HG02852 (cell line): ENCODE data around the gene SHC1.

Experiments used
- ATAC-seq: cut with Tn5 transposase; IDR thresholded peaks from one replicate; pipeline ENCODE4 v1.9.1; 2021; ENCODE audit warnings: mild to moderate bottlenecking, moderate library complexity; ENCODE audit not compliant: unreplicated experiment

Gene SHC1

DNA sequence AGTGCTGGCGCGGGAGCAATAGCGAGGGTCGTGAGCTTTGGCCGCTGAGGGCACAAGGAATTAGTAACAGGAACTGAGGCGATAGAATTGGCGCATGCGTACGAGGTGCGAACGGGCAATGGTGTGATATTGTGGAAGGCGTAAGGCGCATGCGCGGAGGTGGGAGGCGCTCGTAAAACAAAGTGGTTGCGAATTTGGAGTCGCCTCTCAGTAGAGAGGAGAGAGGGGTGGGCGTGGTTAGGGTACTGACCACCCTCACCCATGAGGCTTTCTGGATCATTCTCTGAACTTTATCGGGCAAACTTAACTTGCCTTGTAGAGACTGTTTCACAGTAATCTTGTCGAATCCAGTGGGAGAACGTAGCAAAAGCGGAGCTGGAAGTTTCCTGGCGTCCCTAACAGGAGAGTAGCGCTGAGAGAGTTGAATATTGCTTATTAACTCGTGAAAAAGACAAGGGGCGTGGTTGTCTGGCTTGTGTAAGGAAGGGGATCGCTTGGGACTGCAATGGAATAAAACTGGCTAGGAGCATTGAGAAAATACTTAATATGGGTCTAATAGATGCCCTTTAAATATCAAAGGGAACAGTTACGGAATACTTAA lies 4.4 kb upstream of the SHC1 start:
- peak; percentile 41 for ATAC-seq

- peak; percentile 75 for ATAC-seq
Observed at GRCh38 chr1:154974102-154974807, 3.7 kb upstream of the SHC1 start, which contains the start of gene CKS1B. Gene CKS1B, plus strand, starts transcription at chr1:154974681. Its CDS starts 65 bp downstream, at chr1:154974746.

DNA sequence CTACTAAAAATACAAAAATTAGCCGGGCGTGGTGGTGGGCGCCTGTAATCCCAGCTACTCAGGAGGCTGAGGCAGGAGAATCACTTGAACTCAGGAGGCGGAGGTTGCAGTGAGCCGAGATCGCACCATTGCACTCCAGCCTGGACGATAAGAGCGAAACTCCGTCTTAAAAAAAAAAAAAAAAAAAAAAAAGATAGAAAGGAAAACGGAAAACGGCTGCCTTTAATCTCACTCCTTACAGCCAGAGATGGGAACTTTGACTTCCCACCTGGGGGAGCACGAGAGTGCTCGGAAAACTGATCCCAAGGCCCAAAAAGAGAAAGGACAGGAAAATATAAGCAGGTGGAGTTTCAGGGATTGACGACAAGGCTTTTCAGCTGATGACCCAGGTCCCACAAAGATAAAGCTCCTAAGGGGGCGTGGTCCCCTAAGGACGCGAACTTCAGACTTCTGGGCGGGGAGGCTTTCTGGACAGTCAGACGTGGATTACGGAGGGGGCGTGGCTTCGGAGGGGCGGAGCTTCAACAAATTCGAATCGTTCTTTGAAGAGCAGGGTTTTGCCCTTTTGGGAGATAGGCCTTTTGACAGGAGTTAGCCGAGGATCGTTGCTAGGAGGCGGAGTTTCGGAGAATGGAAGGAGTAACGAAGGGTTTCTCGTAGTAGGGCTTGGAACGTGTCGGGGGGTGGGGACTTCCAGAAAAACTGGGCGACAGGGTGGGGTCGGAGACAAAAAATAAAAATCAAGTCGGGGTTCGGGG lies 3.0 kb upstream of the SHC1 start:
- no peak for ATAC-seq

DNA sequence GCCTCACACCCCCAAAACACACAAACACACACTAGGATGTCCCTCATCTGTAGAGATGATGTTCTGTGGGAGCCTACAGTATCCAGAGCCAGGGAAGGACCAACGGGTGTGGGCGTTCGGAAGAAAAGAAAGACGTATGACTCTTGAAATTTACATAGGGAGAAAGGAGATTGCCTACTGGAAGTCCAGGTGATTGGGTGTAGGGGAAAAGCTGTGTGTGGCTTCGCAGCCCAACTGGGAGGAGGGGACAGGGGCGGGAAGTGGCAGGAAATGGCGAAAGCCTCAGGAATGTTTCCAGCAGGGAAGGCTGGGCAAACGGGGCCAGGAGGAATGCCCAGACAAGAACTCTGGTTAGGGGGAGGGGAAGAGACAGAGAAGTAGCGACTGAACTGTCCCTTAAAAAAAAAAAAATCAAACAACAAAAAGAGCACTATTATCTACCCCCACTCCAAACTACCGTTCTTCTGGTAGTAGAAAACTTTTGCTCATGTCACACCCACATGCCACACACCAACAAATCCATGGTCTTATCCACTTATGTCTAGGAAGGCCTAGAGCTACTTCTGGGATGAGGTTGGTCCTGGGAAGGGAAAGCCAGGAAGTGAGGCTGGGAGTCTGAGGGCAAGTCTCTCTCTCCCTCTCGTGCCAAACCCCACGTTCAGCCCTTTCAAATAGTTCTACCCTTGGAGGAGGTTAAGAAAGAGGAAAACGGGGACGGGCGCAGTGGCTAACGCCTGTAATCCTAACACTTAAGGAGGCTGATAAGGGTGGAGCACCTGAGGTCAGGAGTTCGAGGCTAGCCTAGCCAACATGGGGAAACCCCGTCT lies 2.2 kb upstream of the SHC1 start:
- no peak for ATAC-seq

- ATAC-seq: no peak
Observed at GRCh38 chr1:154972213-154972516, 1.6 kb upstream of the SHC1 start.

DNA sequence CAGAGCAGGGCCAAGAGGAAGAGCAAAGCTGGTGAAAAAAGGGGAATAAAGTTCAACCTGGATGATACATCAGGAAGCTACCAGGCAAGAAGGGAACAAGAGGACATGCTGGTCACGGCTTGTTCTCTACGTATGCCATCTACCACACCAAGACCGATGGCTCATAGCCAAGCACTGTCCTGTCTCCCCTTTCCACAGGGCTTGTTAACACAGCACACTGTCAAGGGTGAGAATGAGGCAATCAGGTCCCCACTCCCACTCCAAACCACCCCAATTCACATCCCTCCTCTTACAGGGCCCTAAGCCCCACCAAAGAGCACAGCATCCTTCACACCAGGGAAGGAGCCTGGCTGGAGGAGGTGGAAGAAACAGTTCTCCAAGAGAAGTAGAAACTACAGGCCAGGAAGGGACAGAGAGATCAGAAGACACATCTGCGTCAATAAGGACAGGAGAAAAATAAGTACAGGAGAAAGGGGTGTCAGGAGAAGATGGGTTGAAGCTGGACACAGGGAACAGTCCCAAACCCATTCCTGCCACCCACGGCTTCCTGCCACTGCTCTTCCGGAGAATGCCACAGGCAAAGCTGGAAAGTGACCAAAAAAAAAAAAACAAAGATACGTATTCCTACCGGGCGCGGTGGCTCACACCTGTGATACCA lies 923 bp upstream of the SHC1 start:
- ATAC-seq: no peak

DNA sequence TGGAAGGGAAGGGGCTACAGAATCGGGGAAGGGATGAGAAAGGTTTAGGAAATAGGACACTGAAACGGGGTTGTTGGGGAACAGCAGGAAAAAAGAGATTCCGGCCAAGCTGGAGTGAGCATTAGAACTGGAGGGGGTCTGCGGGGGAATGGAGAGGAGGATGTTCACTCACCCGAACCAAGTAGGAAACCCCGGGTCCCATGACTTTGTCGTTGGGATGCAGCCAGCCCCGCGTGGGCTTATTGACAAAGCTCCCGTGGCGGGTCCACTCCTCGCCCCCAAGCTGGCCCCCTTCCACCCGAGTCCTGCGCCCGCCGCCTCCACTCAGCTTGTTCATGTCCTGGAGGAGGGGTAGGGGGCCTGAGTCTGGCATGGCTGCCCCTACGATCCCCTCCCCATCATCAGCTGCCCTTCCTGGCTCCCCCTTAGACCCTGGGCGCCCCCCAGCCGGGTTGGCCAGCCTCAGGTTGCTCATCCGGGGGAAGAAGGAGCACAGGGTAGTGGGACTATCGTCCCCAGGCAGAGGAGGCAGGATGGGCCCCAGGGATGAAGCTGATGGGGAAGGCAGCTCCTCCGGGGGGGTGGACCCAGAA lies 591 bp downstream of the SHC1 start:
- ATAC-seq: no peak

DNA sequence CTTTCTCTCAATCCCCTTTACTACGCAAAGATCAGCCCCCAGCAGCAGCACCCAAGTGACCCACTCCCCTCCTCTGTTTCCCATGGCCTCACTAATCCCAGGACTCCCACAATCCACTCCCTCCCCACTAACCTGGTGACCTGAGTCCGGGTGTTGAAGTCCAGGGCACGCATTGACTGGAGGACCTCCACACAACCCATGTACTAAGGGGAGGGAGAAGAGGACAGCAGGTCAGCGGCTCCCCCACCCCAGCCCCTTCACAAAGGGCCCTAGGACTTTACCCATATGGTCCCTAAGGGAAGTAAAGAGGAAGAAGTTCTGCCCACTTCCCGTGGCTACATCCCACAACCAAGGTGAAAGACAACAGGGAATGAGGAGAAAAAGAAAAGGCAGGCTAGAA lies 1.3 kb downstream of the SHC1 start:
- no peak for ATAC-seq

GRCh38 chr1:154968731-154969130 lies 1.8 kb downstream of the SHC1 start:
- no peak for ATAC-seq

- no peak for ATAC-seq
Observed at GRCh38 chr1:154967331-154967950, 3.1 kb downstream of the SHC1 start.

DNA sequence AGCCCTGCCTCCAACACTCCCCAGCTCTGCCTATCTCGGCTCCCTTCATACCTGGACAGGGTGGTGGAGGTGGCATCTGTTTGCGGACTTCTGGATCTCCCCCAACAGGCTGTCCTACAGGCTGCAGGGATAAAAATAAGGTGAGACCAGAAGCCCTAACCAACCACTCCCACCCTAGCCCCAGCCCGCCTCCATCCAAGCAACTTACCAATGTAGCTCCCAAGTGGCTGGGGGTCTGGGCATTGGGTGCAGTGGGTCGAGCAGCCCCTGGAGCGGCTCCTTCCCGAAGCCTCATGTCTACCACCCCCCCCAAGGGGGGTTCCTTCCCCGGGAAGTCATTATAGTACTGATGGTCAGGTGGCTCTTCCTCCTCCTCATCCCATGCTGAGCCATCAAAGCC lies 4.4 kb downstream of the SHC1 start:
- ATAC-seq: no peak

- ATAC-seq: no peak
Observed at GRCh38 chr1:154964359-154964758, 6.2 kb downstream of the SHC1 start.

DNA sequence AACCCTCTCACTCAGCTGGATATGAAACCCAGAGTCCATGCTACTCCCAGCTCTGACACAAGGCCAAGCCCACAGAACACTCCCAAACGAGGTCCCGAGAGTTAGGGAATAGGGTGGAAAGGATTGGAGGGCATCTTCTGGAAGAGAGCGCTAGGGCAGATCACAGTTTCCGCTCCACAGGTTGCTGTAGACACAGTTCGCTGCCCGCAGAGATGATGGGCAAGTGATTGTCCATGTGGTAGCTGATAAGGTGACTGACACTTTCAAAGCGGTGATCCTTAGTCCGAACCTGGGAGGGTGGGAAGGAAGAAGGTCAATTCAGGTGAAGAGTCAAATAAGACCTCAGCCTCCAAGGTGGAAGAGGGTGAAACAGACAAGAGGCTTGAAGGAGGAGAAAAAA lies 6.9 kb downstream of the SHC1 start:
- ATAC-seq: no peak

DNA sequence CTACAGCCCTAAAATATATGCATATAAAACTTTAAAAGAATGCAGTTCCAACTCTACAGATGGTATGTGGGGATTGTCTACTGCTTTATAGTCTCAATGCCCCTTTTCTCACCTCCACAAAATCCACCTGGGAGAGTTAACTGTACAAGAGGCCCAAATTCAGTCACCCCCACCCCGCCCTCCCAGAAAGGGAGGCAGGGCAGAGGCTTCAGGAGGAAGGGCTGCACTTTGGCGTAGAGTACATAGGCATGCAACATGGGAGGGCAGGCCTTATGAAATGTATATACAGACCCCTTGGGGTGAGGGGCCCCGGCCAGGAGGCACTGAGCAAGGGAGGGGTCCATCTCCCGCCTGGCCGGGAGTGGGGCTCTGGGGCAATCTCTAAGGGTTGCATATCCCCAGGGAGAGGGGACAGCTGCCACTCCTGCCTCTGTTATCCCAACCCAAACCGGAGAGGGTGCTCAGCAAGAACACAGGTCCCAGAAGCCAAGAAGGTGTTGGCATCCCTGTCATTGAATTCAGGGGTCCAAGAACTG lies 7.7 kb downstream of the SHC1 start:
- no peak for ATAC-seq

DNA sequence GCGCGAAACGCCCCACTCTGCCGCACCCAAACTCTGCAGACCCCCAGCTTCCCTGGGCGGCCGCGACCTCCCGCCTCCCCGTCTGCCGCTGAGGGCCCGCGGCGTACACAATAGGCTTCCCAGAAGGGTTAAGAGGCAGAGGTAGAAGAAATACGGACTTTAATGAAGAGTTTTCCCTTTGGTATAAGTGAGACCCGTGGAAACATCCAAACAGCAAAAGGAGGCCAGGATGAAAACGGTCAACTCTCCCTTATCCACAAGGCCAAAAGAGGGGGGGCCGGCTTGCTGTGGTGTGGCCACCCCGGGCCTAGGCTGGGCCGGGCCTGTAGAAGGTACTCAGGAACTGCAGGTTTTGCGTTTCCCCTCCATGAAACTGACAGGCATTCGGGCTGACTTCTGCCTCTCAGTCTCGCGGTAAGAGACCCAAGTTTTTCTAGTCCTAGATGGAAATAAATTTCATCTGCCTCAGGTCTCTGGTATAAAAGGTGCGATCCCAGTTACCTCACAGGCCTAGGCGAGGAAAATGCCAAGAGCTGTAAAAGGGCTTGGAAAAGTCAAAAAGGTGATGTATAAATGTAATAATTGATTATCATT lies 8.3 kb downstream of the SHC1 start:
- no peak for ATAC-seq

GRCh38 chr1:154961207-154962155 lies 9.1 kb downstream of the SHC1 start, which contains the start of gene PYGO2:
Gene PYGO2, minus strand, starts transcription at chr1:154961782. Its CDS starts 206 bp downstream, at chr1:154961576.
- ATAC-seq: peak; percentile 71

DNA sequence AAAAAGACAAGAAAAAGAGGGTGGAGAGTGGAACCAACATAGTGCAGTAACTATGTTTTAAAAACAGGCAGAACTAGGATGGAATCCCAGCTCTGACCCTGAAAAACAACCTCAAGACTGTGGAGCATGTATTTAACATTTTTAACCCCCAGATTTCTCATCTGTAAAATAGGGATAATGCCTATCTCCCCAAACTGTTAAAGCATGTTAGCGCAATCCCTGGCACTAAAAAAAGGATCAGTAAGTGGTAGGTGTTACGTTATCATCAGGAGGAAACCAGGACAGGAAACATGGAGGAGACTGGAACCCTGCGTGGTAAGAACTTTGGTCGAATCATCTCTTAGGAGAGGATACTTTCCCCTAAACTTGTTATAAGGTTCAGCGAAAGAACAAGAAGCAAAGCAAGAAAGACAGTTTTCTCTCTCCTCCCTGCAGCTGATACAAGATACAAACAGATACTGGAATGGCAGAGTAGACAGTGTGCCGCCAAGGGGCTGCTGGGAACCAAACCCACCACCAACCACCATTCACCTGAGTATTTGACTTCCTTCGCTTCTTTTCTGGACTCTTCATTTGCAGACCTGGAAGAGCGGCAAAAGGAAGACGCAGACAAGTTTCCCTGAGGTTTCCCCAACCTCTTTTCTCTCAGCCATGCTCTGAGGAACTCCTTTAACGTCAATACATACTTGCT lies 10.0 kb downstream of the SHC1 start:
- ATAC-seq: no peak

DNA sequence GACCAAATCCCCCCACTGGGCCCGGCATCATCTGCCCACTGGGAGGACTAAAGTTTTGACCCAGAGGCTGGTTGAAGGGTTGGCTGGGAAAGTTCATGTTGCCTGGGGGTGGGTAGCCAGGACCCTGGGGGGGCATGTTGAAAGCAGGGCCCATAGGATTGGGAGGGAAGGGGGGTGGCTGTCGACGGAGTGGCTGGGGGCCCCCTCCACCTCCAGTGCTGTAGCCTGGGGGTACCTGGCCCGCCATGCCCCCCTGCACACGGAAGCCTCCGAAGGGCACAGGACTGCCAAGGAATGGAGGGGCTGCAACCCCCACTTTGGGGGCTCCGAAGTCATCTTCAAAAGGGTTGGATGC lies 11.1 kb downstream of the SHC1 start:
- no peak for ATAC-seq
